Erythroblast (primary cell): ENCODE results near the gene EPHB6.

Source experiments
- GATA1 ChIP-seq: IDR thresholded peaks from 2 replicates; pipeline ENCODE4 v1.6.1; 2011; ENCODE audit warnings: low read depth, mild to moderate bottlenecking, control low read depth, low read length, moderate library complexity
- POLR2A ChIP-seq: IDR thresholded peaks from 2 replicates; pipeline ENCODE4 v1.6.1; 2011; ENCODE audit warnings: mild to moderate bottlenecking, low read length

DNA sequence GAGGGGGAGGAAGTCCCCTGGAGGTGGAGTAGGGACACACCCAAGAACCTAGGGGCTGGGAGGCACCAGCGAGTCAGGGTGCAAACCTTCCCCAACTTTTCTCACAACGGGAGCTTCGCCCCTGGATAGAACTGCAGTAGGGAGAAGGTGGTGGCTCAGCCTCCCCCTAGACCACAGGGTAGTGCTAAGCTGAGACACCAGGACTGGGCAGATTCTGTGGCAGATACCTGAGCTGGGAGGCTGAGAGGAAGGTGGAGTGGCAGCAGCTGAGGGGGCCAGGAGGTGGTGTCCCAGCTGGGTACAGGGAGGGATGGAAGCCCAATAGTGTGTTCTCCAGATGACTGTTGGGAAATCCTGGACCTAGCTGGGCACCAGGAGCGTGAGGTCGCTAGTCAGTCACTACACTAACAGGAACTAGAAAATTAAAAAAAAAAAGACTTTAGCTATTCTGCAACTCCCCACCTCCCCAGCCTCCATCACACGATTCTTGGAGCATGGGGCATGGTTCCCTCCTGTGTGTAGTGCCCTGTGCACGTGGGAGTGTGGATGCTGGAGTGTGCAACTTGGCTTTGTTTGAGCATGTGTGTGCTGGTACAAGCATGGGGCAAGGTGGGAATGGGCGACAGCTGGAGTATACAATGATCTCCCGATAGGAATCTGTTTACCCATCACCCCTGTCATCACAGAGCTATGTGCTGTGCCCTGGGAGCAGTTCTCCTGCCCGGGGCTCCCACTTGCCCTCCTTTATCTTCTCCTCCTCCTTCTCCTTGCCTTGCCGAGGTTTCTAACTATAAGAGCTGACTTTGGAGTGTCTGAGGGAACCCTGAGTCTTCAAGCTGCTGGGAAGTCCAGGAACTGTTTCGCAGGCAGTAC lies 39.5 kb downstream of the EPHB6 start:
- TF ChIP-seq POLR2A = no peak
- no peak for TF ChIP-seq GATA1
